Ovary (tissue), 3 donors: ENCODE results near the gene EIF4G2.

Experiments used
- CTCF ChIP-seq, 3 donors: fragments of 450-650 bp in 2 of 3; fragments of 200-600 bp in 1 of 3; IDR thresholded peaks; one replicate each; pipeline versions ENCODE4 v1.5.1 to v1.8.0; 2016 to 2022; ENCODE audit warnings: antibody characterized with exemption in 3 of 3, mild to moderate bottlenecking in 1 of 3
- EP300 ChIP-seq: sonication (generic); formaldehyde crosslinking; IDR thresholded peaks from one replicate; pipeline ENCODE4 v1.6.1; 2017; ENCODE audit warnings: antibody characterized with exemption
- POLR2A ChIP-seq: fragments of 450-650 bp; IDR thresholded peaks from one replicate; pipeline ENCODE4 v1.6.1; 2017; ENCODE audit warnings: antibody characterized with exemption, mild to moderate bottlenecking, moderate library complexity
- donor health status: DM: no; HTN: no; CAD: no.

- no peak for TF ChIP-seq CTCF (IDR thresholded peaks at IDR 0.05)
- no peak for TF ChIP-seq EP300
- TF ChIP-seq POLR2A, result no peak
Measured at GRCh38 chr11:10800292-10800691, 8.4 kb downstream of the EIF4G2 start.
